Measurements from ENCODE around the gene ATP9A. TPM values are rescaled to one million over a fixed set of nuclear protein-coding genes. Genes with fewer than 3 reads are reported as not detected.
"Not testable (repeated sequence)": the region's sequence is repeated elsewhere in the genome, so short reads cannot be mapped to it uniquely, and the experiment has no call there.

ATP9A gene
- total and polyA plus RNA-seq, 4 donors = 2.4 to 16.7 (median 9.9) TPM

DNA sequence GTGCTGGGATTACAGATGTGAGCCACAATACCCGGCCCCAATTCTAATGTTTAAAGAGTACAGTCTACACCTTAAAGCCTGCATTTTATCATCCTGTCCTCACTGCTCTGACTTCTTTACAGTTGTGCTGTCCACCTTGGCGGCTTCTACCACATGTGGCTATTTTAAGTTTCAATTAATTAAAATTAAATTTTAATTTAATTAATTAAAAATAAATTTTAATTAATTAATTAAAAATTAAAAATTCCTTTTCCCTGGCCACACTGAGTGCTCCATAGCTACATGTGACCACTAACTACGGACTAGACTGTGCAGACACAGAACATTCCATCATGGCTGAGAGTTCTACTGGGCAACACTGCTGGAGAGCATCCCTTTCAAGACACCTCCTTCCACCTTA lies 27.4 kb downstream of the ATP9A start:
- WGBS = 93% methylated on average over 3 of the region's 3 CpGs
- TF ChIP-seq NR2F2 (IDR thresholded peaks at IDR 0.05) (no peak), RXRA (IDR thresholded peaks at IDR 0.05) (no peak), FOXA1 (IDR thresholded peaks at IDR 0.05) (no peak)
- no peak overlapping the region for H3K27ac ChIP-seq (ENCODE audit: low read depth in 1 of 2, low read length in 2 of 2)
- H3K4me3 ChIP-seq (ENCODE audit: low read depth in 1 of 3, low read length in 3 of 3) = no peak overlapping the region
- no peaks in the 10 kb centered on the region for H3K9me3 ChIP-seq (ENCODE audit: control insufficient read depth in 4 of 4, low read length in 3 of 4)
- H3K36me3 ChIP-seq (ENCODE audit: control insufficient read depth in 4 of 4, insufficient read depth in 3 of 4, low read depth in 1 of 4, low read length in 3 of 4) = no peaks in the 10 kb centered on the region
- H3K9ac ChIP-seq (ENCODE audit: low read depth in 1 of 2, low read length in 2 of 2) = no peak overlapping the region
- H3K27me3 ChIP-seq (ENCODE audit: control insufficient read depth in 4 of 4, insufficient read depth in 4 of 4, low read length in 3 of 4) = no peaks in the 10 kb centered on the region
- H3K4me1 ChIP-seq (ENCODE audit: control insufficient read depth in 4 of 4, insufficient read depth in 4 of 4, low read length in 3 of 4) = peaks cover 2 to 20% (median 6%) of the 10 kb centered on the region in 4 donors
- DNase-seq (ENCODE audit: low spot score) = no peak

DNA sequence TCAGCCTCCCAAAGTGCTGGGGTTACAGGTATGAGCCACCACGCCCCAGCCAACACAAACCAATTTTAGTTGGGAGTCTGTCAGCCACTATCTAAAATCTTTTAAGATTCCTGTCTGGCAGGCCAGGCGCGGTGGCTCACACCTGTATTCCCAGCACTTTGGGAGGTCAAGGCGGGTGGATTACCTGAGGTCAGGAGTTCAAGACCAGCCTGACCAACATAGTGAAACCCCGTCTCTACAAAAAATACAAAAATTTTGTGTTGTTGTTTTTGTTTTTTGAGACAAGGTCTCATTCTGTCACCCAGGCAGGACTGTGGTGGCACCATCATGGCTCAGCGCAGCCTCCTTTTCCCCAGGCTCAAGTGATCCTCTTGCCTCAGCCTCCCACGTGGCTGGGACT lies 27.9 kb downstream of the ATP9A start:
- H3K4me1 ChIP-seq (ENCODE audit: control insufficient read depth in 4 of 4, insufficient read depth in 4 of 4, low read length in 3 of 4) = peaks cover 2 to 20% (median 6%) of the 10 kb centered on the region in 4 donors
- 97% methylated on average over 7 of the region's 7 CpGs for WGBS
- H3K27me3 ChIP-seq (ENCODE audit: control insufficient read depth in 4 of 4, insufficient read depth in 4 of 4, low read length in 3 of 4); H3K9ac ChIP-seq (ENCODE audit: low read depth in 1 of 2, low read length in 2 of 2); H3K36me3 ChIP-seq (ENCODE audit: control insufficient read depth in 4 of 4, insufficient read depth in 3 of 4, low read depth in 1 of 4, low read length in 3 of 4); H3K9me3 ChIP-seq (ENCODE audit: control insufficient read depth in 4 of 4, low read length in 3 of 4); H3K4me3 ChIP-seq (ENCODE audit: low read depth in 1 of 3, low read length in 3 of 3); DNase-seq (ENCODE audit: low spot score); H3K27ac ChIP-seq (ENCODE audit: low read depth in 1 of 2, low read length in 2 of 2): not testable (repeated sequence)

DNA sequence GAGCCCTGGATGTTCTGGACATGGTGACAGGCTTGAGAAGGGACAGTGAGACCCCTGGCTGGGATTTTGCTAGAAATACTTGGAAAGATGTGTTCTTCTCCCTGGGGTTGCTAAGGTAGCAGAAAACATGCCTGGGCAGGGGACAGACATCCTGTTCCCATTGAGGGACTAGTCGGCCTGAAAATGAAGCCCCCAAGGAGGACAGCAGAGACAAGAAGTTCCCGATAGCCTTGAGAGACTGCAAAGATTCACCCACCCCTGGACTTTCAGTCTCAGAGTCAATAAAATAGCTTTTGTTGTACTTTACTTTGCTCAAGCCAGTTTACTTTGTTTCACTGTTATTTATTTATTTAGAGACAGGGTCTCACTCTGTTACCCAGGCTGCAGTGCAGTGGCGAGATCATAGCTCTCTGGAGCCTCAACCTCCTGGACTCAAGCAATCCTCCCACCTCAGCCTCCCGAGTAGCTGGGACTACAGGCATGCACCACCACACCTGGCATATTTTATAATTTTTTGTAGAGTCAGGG lies 28.4 kb downstream of the ATP9A start:
- WGBS = 93% methylated on average over 4 of the region's 4 CpGs
- Histone ChIP-seq H3K9ac (ENCODE audit: low read depth in 1 of 2, low read length in 2 of 2) (no peak overlapping the region), H3K36me3 (ENCODE audit: control insufficient read depth in 4 of 4, insufficient read depth in 3 of 4, low read depth in 1 of 4, low read length in 3 of 4) (no peaks in the 10 kb centered on the region), H3K4me1 (ENCODE audit: control insufficient read depth in 4 of 4, insufficient read depth in 4 of 4, low read length in 3 of 4) (peaks cover 2 to 20% (median 6%) of the 10 kb centered on the region in 4 donors), H3K4me3 (ENCODE audit: low read depth in 1 of 3, low read length in 3 of 3) (no peak overlapping the region), H3K27ac (ENCODE audit: low read depth in 1 of 2, low read length in 2 of 2) (no peak overlapping the region), H3K9me3 (ENCODE audit: control insufficient read depth in 4 of 4, low read length in 3 of 4) (no peaks in the 10 kb centered on the region), H3K27me3 (ENCODE audit: control insufficient read depth in 4 of 4, insufficient read depth in 4 of 4, low read length in 3 of 4) (no peaks in the 10 kb centered on the region)
- no peak for TF ChIP-seq YY1 (IDR thresholded peaks at IDR 0.05)
- TF ChIP-seq, protein P1, sequence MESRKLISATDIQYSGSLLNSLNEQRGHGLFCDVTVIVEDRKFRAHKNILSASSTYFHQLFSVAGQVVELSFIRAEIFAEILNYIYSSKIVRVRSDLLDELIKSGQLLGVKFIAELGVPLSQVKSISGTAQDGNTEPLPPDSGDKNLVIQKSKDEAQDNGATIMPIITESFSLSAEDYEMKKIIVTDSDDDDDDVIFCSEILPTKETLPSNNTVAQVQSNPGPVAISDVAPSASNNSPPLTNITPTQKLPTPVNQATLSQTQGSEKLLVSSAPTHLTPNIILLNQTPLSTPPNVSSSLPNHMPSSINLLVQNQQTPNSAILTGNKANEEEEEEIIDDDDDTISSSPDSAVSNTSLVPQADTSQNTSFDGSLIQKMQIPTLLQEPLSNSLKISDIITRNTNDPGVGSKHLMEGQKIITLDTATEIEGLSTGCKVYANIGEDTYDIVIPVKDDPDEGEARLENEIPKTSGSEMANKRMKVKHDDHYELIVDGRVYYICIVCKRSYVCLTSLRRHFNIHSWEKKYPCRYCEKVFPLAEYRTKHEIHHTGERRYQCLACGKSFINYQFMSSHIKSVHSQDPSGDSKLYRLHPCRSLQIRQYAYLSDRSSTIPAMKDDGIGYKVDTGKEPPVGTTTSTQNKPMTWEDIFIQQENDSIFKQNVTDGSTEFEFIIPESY (IDR thresholded peaks at IDR 0.05) = no peak
- no peak for TF ChIP-seq FOXA2 (IDR thresholded peaks at IDR 0.05)
- no peak for TF ChIP-seq RAD21 (IDR thresholded peaks at IDR 0.05)
- no peak for TF ChIP-seq HNF4A (conservative IDR thresholded peaks at IDR 0.05)
- no peak for TF ChIP-seq NR2F2 (IDR thresholded peaks at IDR 0.05)
- no peak for TF ChIP-seq GABPA (IDR thresholded peaks at IDR 0.05 in 1 of 2, conservative IDR thresholded peaks at IDR 0.05 in 1 of 2)
- TF ChIP-seq JUND (IDR thresholded peaks at IDR 0.05) = no peak
- no peak for TF ChIP-seq RXRA (IDR thresholded peaks at IDR 0.05)
- no peak for TF ChIP-seq FOXA1 (IDR thresholded peaks at IDR 0.05)
- DNase-seq (ENCODE audit: low spot score) = no peak

DNA sequence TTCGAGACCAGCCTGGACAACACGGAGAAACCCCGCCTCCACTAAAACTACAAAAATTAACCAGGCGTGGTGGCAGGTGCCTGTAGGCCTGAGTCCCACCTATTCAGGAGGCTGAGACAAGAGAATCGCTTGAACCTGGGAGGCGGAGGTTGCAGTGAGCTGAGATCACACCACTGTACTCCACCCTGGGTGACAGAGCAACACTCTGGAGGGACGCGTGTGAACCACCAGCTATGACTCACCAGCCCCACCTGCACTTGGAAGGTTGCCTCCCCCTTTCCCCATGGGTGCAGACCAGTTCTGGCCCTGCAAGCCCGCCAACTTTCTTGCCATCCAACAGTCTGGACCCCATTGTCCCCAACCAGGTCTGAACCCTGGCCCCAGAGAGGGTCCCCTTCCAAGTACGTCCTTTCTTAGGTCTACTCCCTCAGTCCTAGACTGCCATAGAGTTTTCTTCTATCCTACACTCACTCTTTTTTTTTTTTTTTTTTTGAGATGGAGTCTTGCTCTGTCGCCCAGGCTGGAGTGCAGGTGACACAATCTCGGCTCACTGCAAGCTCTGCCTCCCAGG lies 29.2 kb downstream of the ATP9A start:
- WGBS = 94% methylated on average over 12 of the region's 12 CpGs
- no peaks in the 10 kb centered on the region for H3K27me3 ChIP-seq (ENCODE audit: control insufficient read depth in 4 of 4, insufficient read depth in 4 of 4, low read length in 3 of 4)
- TF ChIP-seq NR2F2 (IDR thresholded peaks at IDR 0.05) (no peak), JUND (IDR thresholded peaks at IDR 0.05) (no peak), GABPA (IDR thresholded peaks at IDR 0.05 in 1 of 2, conservative IDR thresholded peaks at IDR 0.05 in 1 of 2) (no peak), RAD21 (IDR thresholded peaks at IDR 0.05) (no peak), SP1 (IDR thresholded peaks at IDR 0.05) (no peak), TAF1 (conservative IDR thresholded peaks at IDR 0.05) (no peak)
- TF ChIP-seq, protein P1 (IDR thresholded peaks at IDR 0.05) = no peak
- TF ChIP-seq, protein P2, sequence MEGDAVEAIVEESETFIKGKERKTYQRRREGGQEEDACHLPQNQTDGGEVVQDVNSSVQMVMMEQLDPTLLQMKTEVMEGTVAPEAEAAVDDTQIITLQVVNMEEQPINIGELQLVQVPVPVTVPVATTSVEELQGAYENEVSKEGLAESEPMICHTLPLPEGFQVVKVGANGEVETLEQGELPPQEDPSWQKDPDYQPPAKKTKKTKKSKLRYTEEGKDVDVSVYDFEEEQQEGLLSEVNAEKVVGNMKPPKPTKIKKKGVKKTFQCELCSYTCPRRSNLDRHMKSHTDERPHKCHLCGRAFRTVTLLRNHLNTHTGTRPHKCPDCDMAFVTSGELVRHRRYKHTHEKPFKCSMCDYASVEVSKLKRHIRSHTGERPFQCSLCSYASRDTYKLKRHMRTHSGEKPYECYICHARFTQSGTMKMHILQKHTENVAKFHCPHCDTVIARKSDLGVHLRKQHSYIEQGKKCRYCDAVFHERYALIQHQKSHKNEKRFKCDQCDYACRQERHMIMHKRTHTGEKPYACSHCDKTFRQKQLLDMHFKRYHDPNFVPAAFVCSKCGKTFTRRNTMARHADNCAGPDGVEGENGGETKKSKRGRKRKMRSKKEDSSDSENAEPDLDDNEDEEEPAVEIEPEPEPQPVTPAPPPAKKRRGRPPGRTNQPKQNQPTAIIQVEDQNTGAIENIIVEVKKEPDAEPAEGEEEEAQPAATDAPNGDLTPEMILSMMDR (IDR thresholded peaks at IDR 0.05; ENCODE audit: low read depth, low read length, missing input control) = no peak
- TF ChIP-seq, protein P3, sequence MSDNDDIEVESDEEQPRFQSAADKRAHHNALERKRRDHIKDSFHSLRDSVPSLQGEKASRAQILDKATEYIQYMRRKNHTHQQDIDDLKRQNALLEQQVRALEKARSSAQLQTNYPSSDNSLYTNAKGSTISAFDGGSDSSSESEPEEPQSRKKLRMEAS (IDR thresholded peaks at IDR 0.05) = no peak

More for the DNA sequence above, 29.2 kb downstream of the ATP9A start:
- no peaks in the 10 kb centered on the region for H3K9me3 ChIP-seq (ENCODE audit: control insufficient read depth in 4 of 4, low read length in 3 of 4)
- no peak overlapping the region for H3K9ac ChIP-seq (ENCODE audit: low read depth in 1 of 2, low read length in 2 of 2)
- peaks cover 2 to 12% (median 4%) of the 10 kb centered on the region in 4 donors for H3K4me1 ChIP-seq (ENCODE audit: control insufficient read depth in 4 of 4, insufficient read depth in 4 of 4, low read length in 3 of 4)
- H3K4me3 ChIP-seq (ENCODE audit: low read depth in 1 of 3, low read length in 3 of 3) = no peak overlapping the region
- H3K36me3 ChIP-seq (ENCODE audit: control insufficient read depth in 4 of 4, insufficient read depth in 3 of 4, low read depth in 1 of 4, low read length in 3 of 4) = no peaks in the 10 kb centered on the region
- DNase-seq (ENCODE audit: low spot score) = no peak
- no peak overlapping the region for H3K27ac ChIP-seq (ENCODE audit: low read depth in 1 of 2, low read length in 2 of 2)

Measured in liver (tissue), 9 donors.